Measurements from ENCODE around the gene MYO5B.

DNA sequence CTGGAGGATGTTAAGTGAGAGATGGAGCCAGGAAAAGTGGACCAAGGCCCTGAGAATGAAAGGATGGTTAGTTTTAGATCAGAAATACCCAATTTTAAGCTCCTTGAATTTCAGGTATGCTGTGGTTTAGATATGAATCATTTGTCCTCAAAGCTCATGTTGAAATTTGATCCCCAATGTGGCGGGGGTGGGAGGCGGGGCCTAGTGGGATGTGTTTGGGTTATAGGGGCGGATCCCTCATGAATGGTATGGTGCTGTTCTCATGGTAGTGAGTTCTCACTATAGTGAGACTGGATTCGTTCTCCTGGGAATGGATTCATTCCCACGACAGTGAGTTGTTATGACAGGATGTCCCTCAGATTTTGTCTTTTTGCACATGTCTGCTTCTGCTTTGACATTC, 11.4 kb downstream of the MYO5B start:
- TF ChIP-seq, protein P1, sequence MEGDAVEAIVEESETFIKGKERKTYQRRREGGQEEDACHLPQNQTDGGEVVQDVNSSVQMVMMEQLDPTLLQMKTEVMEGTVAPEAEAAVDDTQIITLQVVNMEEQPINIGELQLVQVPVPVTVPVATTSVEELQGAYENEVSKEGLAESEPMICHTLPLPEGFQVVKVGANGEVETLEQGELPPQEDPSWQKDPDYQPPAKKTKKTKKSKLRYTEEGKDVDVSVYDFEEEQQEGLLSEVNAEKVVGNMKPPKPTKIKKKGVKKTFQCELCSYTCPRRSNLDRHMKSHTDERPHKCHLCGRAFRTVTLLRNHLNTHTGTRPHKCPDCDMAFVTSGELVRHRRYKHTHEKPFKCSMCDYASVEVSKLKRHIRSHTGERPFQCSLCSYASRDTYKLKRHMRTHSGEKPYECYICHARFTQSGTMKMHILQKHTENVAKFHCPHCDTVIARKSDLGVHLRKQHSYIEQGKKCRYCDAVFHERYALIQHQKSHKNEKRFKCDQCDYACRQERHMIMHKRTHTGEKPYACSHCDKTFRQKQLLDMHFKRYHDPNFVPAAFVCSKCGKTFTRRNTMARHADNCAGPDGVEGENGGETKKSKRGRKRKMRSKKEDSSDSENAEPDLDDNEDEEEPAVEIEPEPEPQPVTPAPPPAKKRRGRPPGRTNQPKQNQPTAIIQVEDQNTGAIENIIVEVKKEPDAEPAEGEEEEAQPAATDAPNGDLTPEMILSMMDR (conservative IDR thresholded peaks at IDR 0.05): no peak
- TF ChIP-seq ZFX (IDR thresholded peaks at IDR 0.05): no peak
